Measurements from ENCODE around the gene TOLLIP. TPM values are rescaled to one million over a fixed set of nuclear protein-coding genes. Genes with fewer than 3 reads are reported as not detected.

TOLLIP gene
- total and polyA plus RNA-seq, 2 of the 8 experiments (the other 6 are each of a cell fraction or from before 2014, with no cell fraction given): 23.7 to 34.7 TPM

DNA sequence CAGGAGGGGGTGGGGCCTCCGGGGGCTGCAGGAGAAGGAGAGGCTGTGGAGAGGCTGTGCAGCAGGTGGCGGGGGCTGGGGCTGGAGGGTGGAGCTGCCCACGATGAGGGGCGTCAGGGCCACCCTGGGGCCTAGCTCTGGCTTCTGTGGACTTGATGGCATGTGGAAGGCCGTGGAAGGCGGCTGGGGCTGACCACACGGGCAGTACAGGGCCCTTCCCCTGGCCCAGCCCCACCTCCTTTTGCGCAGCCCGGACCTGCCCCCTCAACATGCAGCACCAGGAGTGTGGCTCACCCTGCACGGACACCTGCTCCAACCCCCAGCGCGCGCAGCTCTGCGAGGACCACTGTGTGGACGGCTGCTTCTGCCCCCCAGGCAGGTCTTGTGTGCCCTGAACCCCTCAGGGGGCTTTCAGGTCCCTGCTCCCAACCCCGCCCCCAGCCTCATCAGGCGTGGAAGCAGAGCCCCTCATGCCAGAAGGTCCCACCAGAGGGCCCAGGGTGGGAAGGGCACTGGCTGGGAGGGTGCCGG lies 80.4 kb downstream of the TOLLIP start (continued):
- TF ChIP-seq, protein P1, sequence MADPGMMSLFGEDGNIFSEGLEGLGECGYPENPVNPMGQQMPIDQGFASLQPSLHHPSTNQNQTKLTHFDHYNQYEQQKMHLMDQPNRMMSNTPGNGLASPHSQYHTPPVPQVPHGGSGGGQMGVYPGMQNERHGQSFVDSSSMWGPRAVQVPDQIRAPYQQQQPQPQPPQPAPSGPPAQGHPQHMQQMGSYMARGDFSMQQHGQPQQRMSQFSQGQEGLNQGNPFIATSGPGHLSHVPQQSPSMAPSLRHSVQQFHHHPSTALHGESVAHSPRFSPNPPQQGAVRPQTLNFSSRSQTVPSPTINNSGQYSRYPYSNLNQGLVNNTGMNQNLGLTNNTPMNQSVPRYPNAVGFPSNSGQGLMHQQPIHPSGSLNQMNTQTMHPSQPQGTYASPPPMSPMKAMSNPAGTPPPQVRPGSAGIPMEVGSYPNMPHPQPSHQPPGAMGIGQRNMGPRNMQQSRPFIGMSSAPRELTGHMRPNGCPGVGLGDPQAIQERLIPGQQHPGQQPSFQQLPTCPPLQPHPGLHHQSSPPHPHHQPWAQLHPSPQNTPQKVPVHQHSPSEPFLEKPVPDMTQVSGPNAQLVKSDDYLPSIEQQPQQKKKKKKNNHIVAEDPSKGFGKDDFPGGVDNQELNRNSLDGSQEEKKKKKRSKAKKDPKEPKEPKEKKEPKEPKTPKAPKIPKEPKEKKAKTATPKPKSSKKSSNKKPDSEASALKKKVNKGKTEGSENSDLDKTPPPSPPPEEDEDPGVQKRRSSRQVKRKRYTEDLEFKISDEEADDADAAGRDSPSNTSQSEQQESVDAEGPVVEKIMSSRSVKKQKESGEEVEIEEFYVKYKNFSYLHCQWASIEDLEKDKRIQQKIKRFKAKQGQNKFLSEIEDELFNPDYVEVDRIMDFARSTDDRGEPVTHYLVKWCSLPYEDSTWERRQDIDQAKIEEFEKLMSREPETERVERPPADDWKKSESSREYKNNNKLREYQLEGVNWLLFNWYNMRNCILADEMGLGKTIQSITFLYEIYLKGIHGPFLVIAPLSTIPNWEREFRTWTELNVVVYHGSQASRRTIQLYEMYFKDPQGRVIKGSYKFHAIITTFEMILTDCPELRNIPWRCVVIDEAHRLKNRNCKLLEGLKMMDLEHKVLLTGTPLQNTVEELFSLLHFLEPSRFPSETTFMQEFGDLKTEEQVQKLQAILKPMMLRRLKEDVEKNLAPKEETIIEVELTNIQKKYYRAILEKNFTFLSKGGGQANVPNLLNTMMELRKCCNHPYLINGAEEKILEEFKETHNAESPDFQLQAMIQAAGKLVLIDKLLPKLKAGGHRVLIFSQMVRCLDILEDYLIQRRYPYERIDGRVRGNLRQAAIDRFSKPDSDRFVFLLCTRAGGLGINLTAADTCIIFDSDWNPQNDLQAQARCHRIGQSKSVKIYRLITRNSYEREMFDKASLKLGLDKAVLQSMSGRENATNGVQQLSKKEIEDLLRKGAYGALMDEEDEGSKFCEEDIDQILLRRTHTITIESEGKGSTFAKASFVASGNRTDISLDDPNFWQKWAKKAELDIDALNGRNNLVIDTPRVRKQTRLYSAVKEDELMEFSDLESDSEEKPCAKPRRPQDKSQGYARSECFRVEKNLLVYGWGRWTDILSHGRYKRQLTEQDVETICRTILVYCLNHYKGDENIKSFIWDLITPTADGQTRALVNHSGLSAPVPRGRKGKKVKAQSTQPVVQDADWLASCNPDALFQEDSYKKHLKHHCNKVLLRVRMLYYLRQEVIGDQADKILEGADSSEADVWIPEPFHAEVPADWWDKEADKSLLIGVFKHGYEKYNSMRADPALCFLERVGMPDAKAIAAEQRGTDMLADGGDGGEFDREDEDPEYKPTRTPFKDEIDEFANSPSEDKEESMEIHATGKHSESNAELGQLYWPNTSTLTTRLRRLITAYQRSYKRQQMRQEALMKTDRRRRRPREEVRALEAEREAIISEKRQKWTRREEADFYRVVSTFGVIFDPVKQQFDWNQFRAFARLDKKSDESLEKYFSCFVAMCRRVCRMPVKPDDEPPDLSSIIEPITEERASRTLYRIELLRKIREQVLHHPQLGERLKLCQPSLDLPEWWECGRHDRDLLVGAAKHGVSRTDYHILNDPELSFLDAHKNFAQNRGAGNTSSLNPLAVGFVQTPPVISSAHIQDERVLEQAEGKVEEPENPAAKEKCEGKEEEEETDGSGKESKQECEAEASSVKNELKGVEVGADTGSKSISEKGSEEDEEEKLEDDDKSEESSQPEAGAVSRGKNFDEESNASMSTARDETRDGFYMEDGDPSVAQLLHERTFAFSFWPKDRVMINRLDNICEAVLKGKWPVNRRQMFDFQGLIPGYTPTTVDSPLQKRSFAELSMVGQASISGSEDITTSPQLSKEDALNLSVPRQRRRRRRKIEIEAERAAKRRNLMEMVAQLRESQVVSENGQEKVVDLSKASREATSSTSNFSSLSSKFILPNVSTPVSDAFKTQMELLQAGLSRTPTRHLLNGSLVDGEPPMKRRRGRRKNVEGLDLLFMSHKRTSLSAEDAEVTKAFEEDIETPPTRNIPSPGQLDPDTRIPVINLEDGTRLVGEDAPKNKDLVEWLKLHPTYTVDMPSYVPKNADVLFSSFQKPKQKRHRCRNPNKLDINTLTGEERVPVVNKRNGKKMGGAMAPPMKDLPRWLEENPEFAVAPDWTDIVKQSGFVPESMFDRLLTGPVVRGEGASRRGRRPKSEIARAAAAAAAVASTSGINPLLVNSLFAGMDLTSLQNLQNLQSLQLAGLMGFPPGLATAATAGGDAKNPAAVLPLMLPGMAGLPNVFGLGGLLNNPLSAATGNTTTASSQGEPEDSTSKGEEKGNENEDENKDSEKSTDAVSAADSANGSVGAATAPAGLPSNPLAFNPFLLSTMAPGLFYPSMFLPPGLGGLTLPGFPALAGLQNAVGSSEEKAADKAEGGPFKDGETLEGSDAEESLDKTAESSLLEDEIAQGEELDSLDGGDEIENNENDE (IDR thresholded peaks at IDR 0.05; ENCODE audit: insufficient replicate concordance, low read length): no peak
- TF ChIP-seq MAFK (IDR thresholded peaks at IDR 0.05; ENCODE audit: low read depth, low read length) (no peak), SRF (IDR thresholded peaks at IDR 0.05; ENCODE audit: low read depth, low read length) (no peak), CBX8 (IDR thresholded peaks at IDR 0.05; ENCODE audit: borderline replicate concordance, low read depth, low read length) (no peak), TAF7 (optimal IDR thresholded peaks at IDR 0.05; ENCODE audit: borderline replicate concordance, low read depth, low read length) (no peak), SIRT6 (IDR thresholded peaks at IDR 0.05; ENCODE audit: low read length) (no peak)
- TF ChIP-seq, protein P2, sequence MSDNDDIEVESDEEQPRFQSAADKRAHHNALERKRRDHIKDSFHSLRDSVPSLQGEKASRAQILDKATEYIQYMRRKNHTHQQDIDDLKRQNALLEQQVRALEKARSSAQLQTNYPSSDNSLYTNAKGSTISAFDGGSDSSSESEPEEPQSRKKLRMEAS (IDR thresholded peaks at IDR 0.05): no peak
